HepG2 (cell line): ENCODE data around the gene IAH1. TPM values are rescaled to one million over a fixed set of nuclear protein-coding genes. Genes with fewer than 3 reads are reported as not detected.

Experiments used
- ATAC-seq: fragments of 200-7000 bp; cut with Tn5 transposase; 3 replicates; pipeline ENCODE4 v1.9.1; 2020; ENCODE audit warnings: mild to moderate bottlenecking, moderate library complexity
- BruUV-seq: library from RNA; stranded (reverse); fragments of 400-500 nt; replicated peaks from 2 replicates; lab custom pipeline; 2021; lab: Mats Ljungman, UMichigan
- CTCF ChIA-PET: fragments of 300-600 bp; formaldehyde crosslinking; extraction: SDS; loops from one replicate; lab custom pipeline; 2021; ENCODE audit warnings: low total read pairs, inconsistent platforms, low intra/inter-chr PET ratio; lab: Yijun Ruan, JAX
- POLR2A ChIA-PET: fragments of 350-600 bp; sonication (Branson Sonifier 250); formaldehyde crosslinking; loops from one replicate; lab custom pipeline; 2020; ENCODE audit warnings: antibody characterized with exemption, inconsistent platforms; lab: Yijun Ruan, JAX
- DNase-seq: peaks from one replicate; pipeline ENCODE4 v3.0.0-alpha.2; 2015; ENCODE audit warnings: low spot score
- FAIRE-seq: peaks from 3 replicates; lab custom pipeline; 2011; peaks lifted over from hg19 to GRCh38; lab: Jason Lieb, UNC
- H2AFZ ChIP-seq: one replicate; pipeline ENCODE4 v1.6.1; 2011; ENCODE audit warnings: low read length, inconsistent platforms
- H3K27ac ChIP-seq: fragments of 300-600 bp; 3 replicates; pipeline ENCODE4 v1.8.0; 2011; ENCODE audit warnings: mixed run types, mild to moderate bottlenecking, mixed read lengths, low read length, inconsistent platforms; ENCODE audit not compliant: insufficient read depth; ENCODE audit errors: extremely low read length
- H3K27me3 ChIP-seq, 2 experiments: fragments of 200-600 bp in 1 of 2; 2 replicates in 1 of 2; 3 replicates in 1 of 2; pipeline versions ENCODE4 v1.6.0 to v1.8.0; 2011; ENCODE audit warnings: low read length in 2 of 2, mild to moderate bottlenecking in 2 of 2, moderate library complexity in 2 of 2, inconsistent platforms in 1 of 2; ENCODE audit not compliant: insufficient read depth in 2 of 2, control insufficient read depth in 1 of 2
- H3K36me3 ChIP-seq, 2 experiments: fragments of 200-600 bp in 1 of 2; replicated peaks in 1 of 2; 2 replicates in 1 of 2; 3 replicates in 1 of 2; pipeline versions ENCODE4 v1.5.1 to v1.8.0; 2011; ENCODE audit warnings: low read length in 2 of 2, inconsistent platforms in 1 of 2; ENCODE audit not compliant: insufficient read depth in 2 of 2, control insufficient read depth in 1 of 2
- H3K4me1 ChIP-seq: 2 replicates; pipeline ENCODE4 v1.5.1; 2012; ENCODE audit warnings: low read length, inconsistent platforms; ENCODE audit not compliant: insufficient read depth
- H3K4me2 ChIP-seq: 2 replicates; pipeline ENCODE4 v1.6.0; 2011; ENCODE audit warnings: low read depth, low read length, inconsistent platforms
- H3K4me3 ChIP-seq, 3 experiments: fragments of 200-600 bp in 1 of 3; sonication (generic), shearing (Covaris generic) in 1 of 3; replicated peaks in 1 of 3; 2 replicates each; pipeline ENCODE4 v1.5.1; 2011 to 2016; ENCODE audit warnings: low read length in 3 of 3, inconsistent platforms in 2 of 3, low read depth in 2 of 3, mild to moderate bottlenecking in 2 of 3, control low read depth in 1 of 3, mixed read lengths in 1 of 3; ENCODE audit not compliant: insufficient read depth in 1 of 3
- H3K79me2 ChIP-seq: one replicate; pipeline ENCODE4 v1.6.1; 2011; ENCODE audit warnings: low read length, inconsistent platforms; ENCODE audit not compliant: insufficient read depth
- H3K9ac ChIP-seq: 2 replicates; pipeline ENCODE4 v1.6.0; 2011; ENCODE audit warnings: mild to moderate bottlenecking, low read depth, low read length, inconsistent platforms; ENCODE audit not compliant: insufficient read depth
- H3K9me3 ChIP-seq: 2 replicates; pipeline ENCODE4 v1.5.1; 2012; ENCODE audit warnings: mild to moderate bottlenecking, low read length
- H4K20me1 ChIP-seq: 2 replicates; pipeline ENCODE4 v1.6.0; 2011; ENCODE audit warnings: inconsistent platforms, mild to moderate bottlenecking, low read length, moderate library complexity; ENCODE audit not compliant: insufficient read depth
- ARID5B ChIP-seq: IDR thresholded peaks from 2 replicates; pipeline ENCODE4 v1.4.0; 2020; ENCODE audit warnings: mild to moderate bottlenecking, missing genetic modification reagents
- ARNT2 ChIP-seq: sonication (generic); formaldehyde crosslinking; IDR thresholded peaks from 2 replicates; pipeline ENCODE4 v1.8.0; 2022; ENCODE audit warnings: mild to moderate bottlenecking, low read depth, missing genetic modification reagents, moderate library complexity
- EEA1 ChIP-seq: sonication (generic); formaldehyde crosslinking; IDR thresholded peaks from 2 replicates; pipeline ENCODE4 v1.5.1; 2020; ENCODE audit warnings: mild to moderate bottlenecking, missing genetic modification reagents, borderline replicate concordance
- ELK4 ChIP-seq: sonication (generic); formaldehyde crosslinking; IDR thresholded peaks from 2 replicates; pipeline ENCODE4 v1.9.0; 2021; ENCODE audit warnings: missing genetic modification reagents, borderline replicate concordance
- MTF2 ChIP-seq: sonication (generic); formaldehyde crosslinking; IDR thresholded peaks from 2 replicates; pipeline ENCODE4 v1.5.0; 2020; ENCODE audit warnings: missing genetic modification reagents, borderline replicate concordance
- PCBP2 ChIP-seq: fragments of 200-400 bp; formaldehyde crosslinking; optimal IDR thresholded peaks from 2 replicates; pipeline ENCODE3; 2018; ENCODE audit warnings: low read length, low read depth; ENCODE audit not compliant: poor library complexity, severe bottlenecking
- RARA ChIP-seq: IDR thresholded peaks from 2 replicates; pipeline ENCODE4 v1.6.1; 2016; ENCODE audit warnings: missing genetic modification reagents, missing compliant biosample characterization
- SAP130 ChIP-seq: IDR thresholded peaks from 2 replicates; pipeline ENCODE4 v1.6.1; 2016; ENCODE audit warnings: low read depth
- SIX4 ChIP-seq: sonication (generic); formaldehyde crosslinking; IDR thresholded peaks from 2 replicates; pipeline ENCODE4 v1.4.0; 2020; ENCODE audit warnings: missing genetic modification reagents
- SMC3 ChIP-seq: IDR thresholded peaks from 2 replicates; pipeline ENCODE4 v1.6.1; 2011; ENCODE audit warnings: low read length, improper control_type of control experiment
- TAF1 ChIP-seq: sonication (generic); formaldehyde crosslinking; IDR thresholded peaks from 2 replicates; pipeline ENCODE4 v1.4.0; 2020; ENCODE audit warnings: missing genetic modification reagents
- TBL1XR1 ChIP-seq: fragments of 150-350 bp; IDR thresholded peaks from 2 replicates; pipeline ENCODE4 v1.6.1; 2014; ENCODE audit warnings: borderline replicate concordance, low read length; ENCODE audit not compliant: partially characterized antibody
- TEAD2 ChIP-seq: sonication (generic); formaldehyde crosslinking; IDR thresholded peaks from 2 replicates; pipeline ENCODE4 v1.9.0; 2021; ENCODE audit warnings: missing genetic modification reagents
- ZMYM3 ChIP-seq: sonication (generic); formaldehyde crosslinking; IDR thresholded peaks from 2 replicates; pipeline ENCODE4 v1.5.1; 2020; ENCODE audit warnings: mild to moderate bottlenecking, missing genetic modification reagents
- ZNF12 ChIP-seq: sonication (generic); formaldehyde crosslinking; IDR thresholded peaks from 2 replicates; pipeline ENCODE4 v1.5.0; 2020; ENCODE audit warnings: missing genetic modification reagents
- ZSCAN25 ChIP-seq: sonication (generic); formaldehyde crosslinking; IDR thresholded peaks from 2 replicates; pipeline ENCODE4 v1.8.0; 2022; ENCODE audit warnings: mild to moderate bottlenecking, missing genetic modification reagents
- WGBS: methylation state at CpG from one replicate; pipeline ENCODE4 v1.1.6; 2017; ENCODE audit warnings: low lambda C conversion rate; 5-methylcytosine and 5-hydroxymethylcytosine counted together
- in situ Hi-C: cut with HindIII; loops from 2 replicates; pipeline ENCODE4 v1.10.0; 2017; ENCODE audit warnings: low pct_unique_long_range_greater_than_20kb; ENCODE audit not compliant: extremely low pct_ligation_motif_present
- intact Hi-C: fragments of 100-400 bp; cut with micrococcal nuclease; formaldehyde crosslinking; loops from one replicate; pipeline ENCODE4 v1.10.0; 2022; ENCODE audit not compliant: unreplicated experiment
- polyA plus RNA-seq, 8 experiments: library from polyadenylated mRNA; depleted of rRNA in 3 of 8; stranded (reverse) in 7 of 8; unstranded in 1 of 8; fragments of >200 nt; fragmentation: Illumina TruSeq in 4 of 8; extraction: Trizol in 4 of 8; gene quantifications; 2 replicates each; pipeline versions ENCODE4 v1.2.1 to v1.2.3, GENCODE V29; 2011 to 2016; ENCODE audit warnings: low read depth in 4 of 8, missing spikeins in 1 of 8, mixed read lengths in 1 of 8; ENCODE audit not compliant: insufficient read depth in 1 of 8
- total RNA-seq, 5 experiments: library from RNA; depleted of rRNA; stranded (reverse); fragments of >200 nt; fragmentation: Illumina TruSeq; extraction: Trizol; gene quantifications; 2 replicates each; pipeline ENCODE4 v1.2.3, GENCODE V29; 2016; ENCODE audit warnings: low read depth in 1 of 5

IAH1 gene
- total and polyA plus RNA-seq, 2 of the 13 experiments (the other 11 are each of a cell fraction or from before 2014, with no cell fraction given) = 43.6 to 44.4 TPM

GRCh38 chr2:9478526-9478925 lies 4.2 kb downstream of the IAH1 start:
- no peaks in the 10 kb centered on the region for H3K79me2 ChIP-seq
- peaks cover 40% of the 10 kb centered on the region for H3K4me1 ChIP-seq
- no peak overlapping the region for H3K9ac ChIP-seq
- POLR2A ChIA-PET = no interaction called here
- CTCF ChIA-PET = no interaction called here
- H3K4me3 ChIP-seq = no peak overlapping the region
- H3K27ac ChIP-seq = no peak overlapping the region
- FAIRE-seq = no peak
- ATAC-seq = no peak
- WGBS = 77% methylated on average over 3 of the region's 3 CpGs
- TF ChIP-seq ARNT2 = no peak
- TF ChIP-seq EEA1 (CRISPR knock-in tag) = no peak
- TF ChIP-seq SIX4 (CRISPR knock-in tag) = no peak
- TF ChIP-seq TBL1XR1 = no peak
- TF ChIP-seq SMC3 = no peak
- TF ChIP-seq, all 625 proteins: peak for 0
- DNase-seq = no peak
- Histone ChIP-seq H3K4me2 (no peak overlapping the region), H3K9me3 (no peaks in the 10 kb centered on the region), H3K27me3 (no peaks in the 10 kb centered on the region), H3K36me3 (peaks cover 1 to 10% of the 10 kb centered on the region in 2 experiments; a peak in 3 of 5 replicates), H2AFZ (no peak overlapping the region), H4K20me1 (no peaks in the 10 kb centered on the region)
- intact Hi-C loops (loop anchor here (5.0 kb wide), 1 partner anchor 79 kb away; the partner anchor contains the start of gene ADAM17), in situ Hi-C loops (no loop called here)
- no TSS peak for BruUV-seq

GRCh38 chr2:9480157-9480556 lies 5.8 kb downstream of the IAH1 start:
- Histone ChIP-seq H3K4me2 (peak overlapping the region; percentile 21; the same call in 1 of the 2 replicates), H3K36me3 (peaks cover 3 to 21% of the 10 kb centered on the region in 2 experiments), H4K20me1 (no peaks in the 10 kb centered on the region), H3K9ac (no peak overlapping the region), H3K27ac (no peak overlapping the region), H3K4me3 (no peak overlapping the region), H3K9me3 (no peaks in the 10 kb centered on the region), H3K79me2 (no peaks in the 10 kb centered on the region), H3K4me1 (peaks cover 40% of the 10 kb centered on the region), H3K27me3 (no peaks in the 10 kb centered on the region), H2AFZ (no peak overlapping the region)
- DNase-seq = peak; percentile 33
- POLR2A ChIA-PET = no interaction called here
- no peak for FAIRE-seq
- CTCF ChIA-PET = no interaction called here
- peak; percentile 17 for ATAC-seq
- BruUV-seq = no TSS peak
- 65% methylated on average over 4 of the region's 4 CpGs for WGBS
- in situ Hi-C loops (no loop called here), intact Hi-C loops (no loop called here)
- TF ChIP-seq ZNF12 = no peak
- no peak for TF ChIP-seq MTF2 (CRISPR knock-in tag)
- TF ChIP-seq ARID5B = peak; percentile 50; the same call in 1 of the 2 replicates
- TF ChIP-seq ZSCAN25 (CRISPR knock-in tag) = no peak
- TF ChIP-seq ELK4 (CRISPR knock-in tag) = no peak
- TF ChIP-seq TEAD2 (CRISPR knock-in tag) = no peak
- TF ChIP-seq ZMYM3 (CRISPR knock-in tag) = peak; percentile 63
- no peak for TF ChIP-seq PCBP2
- TF ChIP-seq TAF1 (CRISPR knock-in tag) = no peak
- peak; percentile 33; the same call in 1 of the 2 replicates for TF ChIP-seq SAP130 (CRISPR knock-in tag)
- peak; percentile 48 for TF ChIP-seq RARA (CRISPR knock-in tag)
